ENCODE results near the gene LIMA1.
"Not testable (repeated sequence)": the region's sequence is repeated elsewhere in the genome, so short reads cannot be mapped to it uniquely, and the experiment has no call there.

The LIMA1 gene

DNA sequence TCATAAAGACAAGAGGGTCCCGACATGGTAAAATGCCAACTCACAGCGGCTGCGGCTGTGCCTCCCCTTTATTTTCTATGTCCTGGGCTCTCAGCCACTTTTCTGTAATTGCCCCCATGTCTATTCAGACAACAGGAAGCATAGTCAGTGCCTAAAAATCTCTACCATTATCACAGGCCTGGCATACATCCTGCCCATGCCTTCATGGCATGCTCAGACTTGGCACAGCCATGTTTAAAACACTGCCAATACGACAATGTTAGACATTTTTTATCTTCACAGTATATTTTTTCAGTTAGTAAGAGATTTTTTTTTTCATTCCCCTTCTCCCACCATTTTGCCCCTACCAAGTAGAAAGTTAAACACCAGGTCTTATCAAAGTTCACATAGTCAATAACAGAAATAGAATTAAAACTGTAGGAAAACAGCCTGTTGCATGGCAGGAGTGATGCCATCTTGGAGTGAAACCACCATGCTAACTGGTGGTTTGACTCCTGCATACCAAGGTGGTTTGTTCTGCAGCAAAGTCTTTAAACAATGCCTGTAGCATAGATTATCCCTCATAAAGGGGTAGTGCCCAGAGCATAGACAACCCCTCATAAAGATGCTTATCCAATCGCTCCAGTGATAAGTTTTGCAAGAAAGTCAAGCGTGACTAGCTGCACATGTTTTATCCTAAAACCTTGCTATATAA lies 97.2 kb downstream of the LIMA1 start:
- DNase-seq (ENCODE audit: low read depth) = no peak

DNA sequence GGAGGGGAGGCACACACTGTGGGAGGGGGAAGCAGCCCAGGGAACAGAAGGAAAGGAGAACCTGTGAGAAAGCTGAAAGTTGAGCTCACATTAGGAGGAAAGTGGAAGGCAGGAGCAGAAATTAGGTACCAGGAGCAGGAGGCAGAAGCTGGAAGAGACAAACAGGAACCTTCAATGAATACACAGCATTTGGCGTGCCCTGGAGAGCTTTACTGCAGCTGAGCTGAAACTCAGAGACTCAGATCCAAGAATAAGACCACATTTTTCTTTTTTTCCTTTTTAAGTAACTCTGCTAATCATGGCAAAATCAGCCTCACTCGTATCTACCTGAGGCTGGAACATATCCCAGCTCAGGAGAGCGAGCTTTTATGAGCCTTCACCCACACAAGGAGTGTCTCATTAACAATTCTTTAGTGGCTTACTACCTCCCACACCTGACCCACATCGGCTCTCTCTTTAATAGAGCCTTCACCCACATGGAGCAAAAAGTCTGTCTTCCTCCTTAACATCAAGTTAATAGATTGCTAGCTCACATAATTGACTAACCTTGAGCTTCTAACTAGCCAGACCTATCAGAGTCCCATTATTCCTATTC lies 97.9 kb downstream of the LIMA1 start:
- DNase-seq (ENCODE audit: low read depth) = no peak

DNA sequence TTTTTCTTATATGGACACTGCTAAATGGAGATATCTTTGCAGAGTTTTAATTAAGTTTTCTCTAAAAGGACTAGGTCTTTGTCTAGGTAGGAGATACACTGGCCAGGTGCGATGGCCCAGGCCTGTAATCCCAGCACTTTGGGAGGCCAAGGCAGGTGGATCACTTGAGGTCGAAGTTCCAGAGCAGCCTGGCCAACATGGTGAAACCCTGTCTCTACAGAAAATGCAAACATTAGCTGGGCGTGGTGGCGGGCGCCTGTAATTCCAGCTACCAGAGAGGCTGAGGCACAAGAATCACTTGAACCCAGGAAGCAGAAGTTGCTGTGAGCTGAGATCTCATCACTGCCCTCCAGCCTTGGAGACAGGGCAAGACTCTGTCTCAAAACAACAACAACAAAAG lies 99.1 kb downstream of the LIMA1 start:
- no peak for DNase-seq (ENCODE audit: low read depth)

DNA sequence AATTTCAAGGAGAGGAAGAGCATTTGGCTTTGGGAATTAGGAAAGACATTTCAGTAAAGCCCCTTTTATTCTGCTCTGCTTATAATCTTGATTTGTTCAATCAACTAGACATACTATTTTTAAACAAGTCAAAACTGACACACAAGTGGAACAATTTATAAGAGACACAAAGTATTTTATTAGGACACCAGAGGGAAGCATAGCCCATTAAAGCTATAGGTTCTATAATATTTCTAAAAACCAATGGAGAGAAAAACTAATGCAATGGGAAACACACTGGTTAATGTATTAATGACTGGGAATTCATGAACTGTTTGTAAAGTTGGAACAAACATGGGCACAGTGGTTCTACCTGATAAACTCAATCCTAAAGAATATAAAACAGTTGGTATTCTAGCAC lies 100.9 kb downstream of the LIMA1 start:
- DNase-seq (ENCODE audit: low read depth) = no peak

DNA sequence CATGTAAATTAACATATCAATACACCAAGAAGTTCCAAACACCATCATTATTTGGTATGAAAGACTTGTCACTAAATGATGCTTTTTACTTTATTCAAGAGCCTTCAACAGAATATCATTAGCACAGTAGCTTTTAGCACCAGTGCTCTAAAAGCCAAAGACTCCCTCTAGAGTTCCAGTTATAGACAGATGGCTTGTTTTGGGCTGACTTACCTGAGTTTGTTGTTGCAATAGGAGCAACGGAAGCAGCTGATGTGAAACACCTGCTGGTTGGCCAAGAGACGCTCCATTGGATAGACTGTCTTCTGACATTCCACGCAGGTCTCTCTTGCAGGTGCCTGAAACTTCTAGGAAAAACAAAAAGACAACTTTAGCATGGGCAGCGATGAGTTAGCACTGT lies 101.6 kb downstream of the LIMA1 start:
- DNase-seq (ENCODE audit: low read depth) = no peak

DNA sequence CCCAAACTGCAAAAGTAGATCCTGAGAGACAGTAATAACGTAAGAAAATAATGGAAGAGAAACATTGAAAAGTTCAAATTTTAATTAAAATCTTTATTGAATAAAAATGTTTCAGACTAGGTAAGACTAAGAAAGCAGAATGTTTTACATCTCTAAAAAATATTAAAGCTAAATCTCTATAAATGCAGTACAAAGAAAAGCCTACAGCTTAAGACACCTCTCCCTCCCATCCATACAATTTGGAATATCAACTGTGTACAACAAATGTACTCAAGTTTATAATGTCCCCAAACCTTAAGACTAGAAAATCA lies 107.6 kb downstream of the LIMA1 start:
- no peak for DNase-seq (ENCODE audit: low read depth)

DNA sequence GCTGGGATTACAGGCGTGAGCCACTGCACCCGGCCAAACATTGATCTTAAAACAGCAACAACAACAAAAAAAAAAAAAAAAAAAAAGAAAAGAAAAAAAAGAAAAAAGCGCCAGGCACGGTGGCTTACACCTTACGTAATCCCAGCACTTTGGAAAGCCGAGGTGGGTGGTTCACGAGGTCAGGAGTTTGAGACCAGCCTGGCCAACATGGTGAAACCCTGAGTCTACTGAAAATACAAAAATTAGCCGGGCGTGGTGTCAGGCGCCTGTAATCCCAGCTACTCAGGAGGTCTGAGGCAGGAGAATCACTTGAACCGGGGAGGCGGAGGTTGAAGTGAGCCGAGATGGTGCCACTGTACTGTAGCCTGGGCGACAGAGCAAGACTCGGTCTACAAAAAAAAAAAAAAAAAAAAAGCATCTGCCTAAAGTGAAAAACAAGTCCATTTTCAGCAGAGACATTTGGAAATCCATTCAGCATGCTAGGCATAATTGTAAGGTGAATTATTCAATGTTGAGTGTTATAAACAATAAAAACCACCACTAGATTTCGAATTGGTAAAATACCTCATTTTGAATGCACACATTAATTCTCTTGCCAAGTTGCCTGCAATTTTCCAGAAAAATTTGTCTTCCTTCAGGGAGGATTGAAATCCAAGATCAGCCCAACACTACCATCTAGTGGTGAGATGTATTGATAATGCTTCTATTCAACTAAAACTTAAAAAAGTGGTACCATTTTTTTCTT lies 108.2 kb downstream of the LIMA1 start:
- no peak for DNase-seq (ENCODE audit: low read depth)

DNA sequence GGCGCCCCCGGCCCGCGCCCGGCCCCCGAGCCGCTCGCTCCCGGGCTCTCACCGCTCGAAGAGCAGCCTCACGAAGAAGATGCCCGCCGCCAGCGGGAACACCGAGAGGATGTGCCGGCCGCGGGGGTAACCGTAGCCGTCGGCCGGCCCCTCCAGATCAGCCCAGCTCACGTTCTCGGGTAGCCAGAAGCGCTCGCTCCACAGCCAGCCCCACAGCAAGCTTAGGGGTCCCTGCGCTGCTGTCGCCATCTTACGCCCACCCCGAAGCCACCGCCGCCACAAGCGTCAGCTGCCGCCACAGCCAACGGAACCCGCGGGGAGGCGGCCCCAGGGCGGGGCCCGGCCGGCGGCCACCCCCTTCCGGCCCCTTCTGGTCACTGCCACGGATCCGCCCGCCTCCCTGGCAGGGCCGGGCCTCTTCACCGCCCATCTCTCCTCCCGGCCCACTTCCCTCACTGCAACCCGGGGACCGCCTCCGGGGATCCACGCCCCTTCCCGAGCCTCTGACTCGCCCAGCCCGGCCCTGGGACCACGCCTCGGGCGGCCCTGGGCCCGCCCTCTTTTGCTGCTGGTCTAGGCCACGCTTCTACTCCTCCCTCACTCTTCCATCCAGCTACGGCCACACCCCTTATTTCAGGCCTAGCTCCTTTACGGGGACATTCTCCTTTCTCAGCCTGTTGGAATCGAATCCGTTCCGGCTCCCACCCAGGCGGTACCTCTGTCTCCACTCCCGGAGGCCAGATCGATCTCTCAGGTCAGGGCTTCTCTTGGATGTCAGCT lies 116.1 kb downstream of the LIMA1 start, which contains the start of gene CERS5:
Gene CERS5 (minus strand): TSS at position 321 of the 780 bp plus-strand sequence. CDS start 72 bp downstream, at position 249.
- peak; percentile 92 for DNase-seq (ENCODE audit: low read depth)

DNA sequence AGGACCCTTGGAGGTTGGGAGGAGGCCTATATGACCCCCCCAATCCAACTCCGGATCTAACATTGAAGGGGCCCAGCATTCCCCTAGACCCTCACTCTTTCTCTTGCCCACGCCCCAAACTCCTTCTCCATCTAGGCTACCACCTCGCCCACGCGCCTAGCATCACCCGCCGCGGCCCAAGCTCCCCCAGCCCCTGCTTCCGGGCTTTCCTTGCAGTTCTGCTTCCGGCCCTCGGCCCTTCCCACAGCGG lies 116.6 kb downstream of the LIMA1 start:
- peak; percentile 19 for DNase-seq (ENCODE audit: low read depth)

DNA sequence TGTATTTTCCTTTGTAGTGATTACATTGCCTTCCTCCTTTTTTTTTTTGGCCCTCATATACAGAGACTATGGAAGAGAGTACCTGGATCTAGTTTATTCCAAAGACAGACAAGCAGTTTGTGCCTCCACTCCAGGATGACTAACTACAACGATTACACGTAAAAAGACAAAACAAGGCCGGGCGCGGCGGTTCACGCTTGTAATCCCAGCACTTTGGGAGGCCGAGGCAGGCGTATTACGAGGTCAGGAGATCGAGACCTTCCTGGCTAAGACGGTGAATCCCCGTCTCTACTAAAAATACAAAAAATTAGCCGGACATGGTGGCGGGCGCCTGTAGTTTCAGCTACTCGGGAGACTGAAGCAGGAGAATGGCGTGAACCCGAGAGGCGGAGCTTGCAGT lies 118.4 kb downstream of the LIMA1 start:
- DNase-seq (ENCODE audit: low read depth) = no peak

DNA sequence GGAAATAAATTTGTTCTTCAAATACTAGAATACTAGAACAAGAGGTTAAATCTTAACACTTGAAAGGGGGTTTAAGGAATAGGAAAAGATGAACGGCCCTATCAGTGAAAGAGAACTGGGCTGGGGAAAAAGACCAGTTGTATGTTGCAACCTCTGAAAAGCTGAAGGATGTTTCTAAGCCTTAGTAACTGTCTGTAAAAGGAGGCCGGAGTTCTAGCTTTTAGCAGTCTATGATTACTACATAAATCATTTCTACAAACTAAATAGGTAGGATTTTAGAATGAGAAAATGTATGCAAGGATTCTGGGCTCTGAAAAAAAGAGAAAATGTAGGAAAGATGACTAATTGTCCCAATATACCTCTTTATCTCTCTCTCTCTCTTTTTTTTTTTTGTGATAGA lies 121.1 kb downstream of the LIMA1 start:
- DNase-seq (ENCODE audit: low read depth) = no peak

DNA sequence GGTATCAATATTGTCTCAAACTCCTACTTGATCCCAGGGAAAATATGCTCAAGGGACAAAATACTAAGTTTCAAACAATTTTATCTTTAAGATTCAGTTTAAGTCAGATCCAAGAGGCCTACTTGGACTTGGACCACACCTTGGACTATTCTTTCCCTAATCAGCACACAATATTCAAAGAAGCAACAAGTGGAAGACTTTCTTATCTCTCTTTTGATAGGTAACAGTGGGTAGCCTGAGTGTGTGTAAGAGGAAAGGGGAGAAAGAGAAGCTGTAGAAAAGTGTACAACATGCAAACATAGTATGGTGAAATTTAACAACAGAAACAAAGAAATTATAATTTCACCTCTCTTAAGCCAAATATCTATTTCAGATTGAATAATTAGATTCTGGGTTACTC lies 122.7 kb downstream of the LIMA1 start:
- no peak for DNase-seq (ENCODE audit: low read depth)

DNA sequence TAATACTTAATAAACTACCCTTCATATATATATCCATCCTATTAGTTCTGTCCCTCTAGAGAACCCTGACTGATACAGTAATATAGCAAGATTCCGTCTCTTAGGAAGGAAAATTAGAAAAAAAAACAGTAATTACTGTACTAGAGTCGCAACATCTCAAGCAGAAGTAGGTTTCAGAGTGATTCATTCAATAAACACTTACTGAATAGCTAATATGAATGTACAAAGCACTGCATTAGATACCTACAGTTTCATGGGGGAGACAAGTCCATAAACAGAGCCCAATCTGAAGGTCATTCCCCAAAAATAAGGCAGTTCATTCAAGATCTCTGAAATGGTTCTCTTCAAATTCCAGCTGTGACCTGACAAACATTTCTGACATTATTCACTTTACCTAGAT lies 126.1 kb downstream of the LIMA1 start:
- DNase-seq (ENCODE audit: low read depth) = no peak

DNA sequence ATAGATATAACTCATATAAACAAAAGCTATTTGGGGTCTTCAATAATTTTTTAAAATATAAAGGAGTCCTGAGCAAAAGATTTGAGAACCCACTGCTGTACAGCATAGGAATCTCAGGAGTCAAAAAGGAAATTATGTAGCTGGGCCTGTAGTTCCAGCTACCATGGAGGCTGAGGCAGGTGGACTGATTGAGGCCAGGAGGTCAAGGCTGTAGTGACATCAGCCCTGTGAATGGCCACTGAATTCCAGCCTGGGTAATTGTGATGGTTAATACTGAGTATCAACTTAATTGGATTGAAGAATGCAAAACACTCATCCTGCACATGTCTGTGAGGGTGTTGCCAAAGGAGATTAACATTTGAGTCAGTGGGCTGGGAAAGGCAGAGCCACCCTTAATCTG lies 126.7 kb downstream of the LIMA1 start:
- DNase-seq (ENCODE audit: low read depth) = no peak

DNA sequence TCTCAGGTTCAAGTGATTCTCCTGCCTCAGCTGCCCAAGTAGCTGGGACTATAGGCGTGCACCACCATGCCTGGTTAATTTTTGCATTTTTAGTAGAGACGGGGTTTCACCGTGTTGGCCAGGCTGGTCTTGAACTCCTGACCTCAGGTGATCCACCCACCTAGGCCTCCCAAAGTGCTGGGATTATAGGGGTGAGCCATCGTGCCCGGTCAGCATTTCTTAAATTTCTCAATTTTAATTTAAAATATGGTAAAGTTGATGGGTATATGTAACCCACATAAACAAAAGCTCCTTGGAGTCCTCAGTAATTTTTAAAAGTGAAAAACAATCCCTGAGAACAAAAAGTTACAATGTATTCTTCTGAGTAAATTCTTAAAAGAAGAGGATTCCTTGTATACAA lies 128.4 kb downstream of the LIMA1 start:
- not testable (repeated sequence) for DNase-seq (ENCODE audit: low read depth)

DNA sequence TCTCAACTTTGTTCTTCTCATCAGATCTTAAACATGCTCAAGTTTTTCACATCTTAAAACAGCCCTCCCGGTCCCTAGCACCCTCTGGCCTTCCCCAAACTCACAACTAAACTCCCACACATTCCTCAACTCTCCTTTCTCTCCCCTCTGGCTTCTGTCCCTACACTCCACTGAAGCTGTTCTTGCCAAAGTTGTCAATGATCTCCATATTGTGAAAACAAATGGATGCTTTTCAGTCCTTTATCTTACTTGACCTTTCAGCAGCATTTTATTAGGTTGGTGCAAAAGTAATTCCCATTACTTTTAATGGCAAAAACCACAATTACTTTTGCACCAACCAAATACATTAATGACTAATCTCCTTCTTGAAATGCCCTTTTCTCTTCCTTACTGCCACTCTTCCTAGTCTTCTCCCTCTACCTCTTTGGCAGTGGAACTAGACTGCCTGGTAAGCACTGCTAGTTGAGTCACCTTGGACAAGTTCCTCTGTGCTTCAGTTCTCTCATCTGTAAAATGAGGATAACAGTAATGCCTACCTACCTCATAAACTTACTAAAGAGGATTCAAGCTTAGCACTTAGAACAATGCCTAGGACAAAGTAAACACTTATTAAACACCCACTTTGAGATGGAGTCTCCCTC lies 132.2 kb downstream of the LIMA1 start:
- no peak for DNase-seq (ENCODE audit: low read depth)

DNA sequence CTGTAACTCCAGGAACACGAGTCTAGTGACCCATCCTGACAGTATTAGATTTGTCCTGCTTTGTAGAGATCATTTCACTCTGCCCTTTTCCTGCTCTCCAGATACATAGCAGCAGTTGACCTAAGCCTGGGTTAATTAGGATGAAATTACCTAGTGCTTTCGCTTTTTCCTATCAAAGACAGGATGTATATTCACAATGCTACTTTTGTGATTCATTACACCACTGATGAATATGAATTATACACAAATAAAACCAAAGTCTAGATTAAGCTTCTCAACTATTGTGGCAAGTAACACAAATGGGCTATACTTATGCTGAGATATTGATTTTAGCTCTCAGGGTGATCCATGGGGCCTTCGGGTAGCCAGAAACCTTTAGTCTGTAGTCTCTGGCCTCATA lies 134.0 kb downstream of the LIMA1 start:
- no peak for DNase-seq (ENCODE audit: low read depth)

DNA sequence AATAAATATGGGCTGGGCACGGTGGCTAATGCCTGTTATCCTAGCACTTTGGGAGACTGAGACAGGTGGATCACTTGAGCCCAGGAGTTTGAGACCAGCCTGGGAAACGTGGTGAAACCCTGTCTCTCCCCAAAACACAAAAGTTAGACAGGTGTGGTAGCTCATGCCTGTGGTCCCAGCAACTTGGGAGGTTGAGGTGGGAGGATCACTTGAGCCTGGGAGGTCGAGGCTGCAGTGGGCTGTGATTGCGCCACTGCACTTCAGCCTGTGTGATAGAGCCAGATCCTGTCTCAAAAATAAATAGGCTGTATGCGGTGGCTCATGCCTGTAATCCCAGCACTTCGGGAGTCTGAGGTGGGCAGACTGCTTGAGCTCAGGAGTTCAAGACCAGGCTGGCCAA lies 135.3 kb downstream of the LIMA1 start:
- DNase-seq (ENCODE audit: low read depth) = not testable (repeated sequence)

DNA sequence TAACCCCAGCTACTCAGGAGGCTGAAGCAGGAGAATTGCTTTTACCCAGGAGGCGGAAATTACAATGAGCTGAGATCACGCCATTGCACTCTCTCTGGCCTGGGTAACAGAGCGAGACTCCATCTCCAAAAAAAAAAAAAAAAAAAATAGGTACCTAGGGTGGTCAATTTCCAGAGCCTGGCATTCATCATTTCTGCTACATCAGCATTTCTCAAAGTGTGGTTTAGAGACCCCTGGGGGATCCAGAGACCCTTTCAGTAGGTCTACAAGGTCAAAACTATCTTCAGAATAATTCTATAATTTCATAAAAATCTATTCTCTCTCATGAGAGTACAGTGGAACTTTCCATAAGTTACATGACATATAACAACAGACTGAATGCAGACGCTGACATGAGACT lies 136.0 kb downstream of the LIMA1 start:
- no peak for DNase-seq (ENCODE audit: low read depth)

DNA sequence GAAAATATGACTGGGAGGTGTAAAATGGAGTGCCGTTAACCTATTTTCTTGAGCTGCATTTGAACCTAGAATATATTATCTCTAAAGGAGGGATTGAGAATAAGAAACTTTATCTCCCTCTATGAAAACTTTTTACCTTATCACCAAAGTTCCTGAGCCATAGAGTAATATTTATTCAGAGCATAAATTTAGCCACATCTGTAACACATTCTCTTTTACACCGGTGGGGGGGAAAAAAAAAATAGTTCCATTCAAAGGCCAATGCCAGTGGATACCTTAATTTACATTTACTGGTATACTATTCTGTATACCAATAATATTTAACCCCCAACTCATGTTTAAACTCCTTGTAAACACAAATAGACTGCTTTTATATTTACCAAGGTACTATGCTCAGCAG lies 137.9 kb downstream of the LIMA1 start:
- no peak for DNase-seq (ENCODE audit: low read depth)

DNA sequence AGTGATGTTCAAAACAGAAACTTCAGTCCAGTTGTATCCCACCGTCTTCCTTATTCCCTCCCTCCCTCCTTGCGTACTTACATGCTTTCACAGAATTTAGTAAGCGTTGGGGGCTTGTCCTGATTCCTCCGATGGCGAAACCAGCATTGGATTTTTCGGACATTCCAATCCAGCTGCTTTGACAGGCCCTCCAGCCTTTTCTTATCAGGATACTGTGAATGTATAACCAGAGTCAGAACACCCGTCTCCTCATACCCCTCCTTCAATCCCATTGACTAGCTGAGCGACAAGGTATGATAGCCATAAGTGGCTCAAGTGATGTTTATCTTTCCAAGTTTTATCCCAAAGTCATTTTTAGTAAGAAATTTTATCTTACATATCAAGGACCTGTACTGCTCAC lies 140.3 kb downstream of the LIMA1 start:
- no peak for DNase-seq (ENCODE audit: low read depth)

DNA sequence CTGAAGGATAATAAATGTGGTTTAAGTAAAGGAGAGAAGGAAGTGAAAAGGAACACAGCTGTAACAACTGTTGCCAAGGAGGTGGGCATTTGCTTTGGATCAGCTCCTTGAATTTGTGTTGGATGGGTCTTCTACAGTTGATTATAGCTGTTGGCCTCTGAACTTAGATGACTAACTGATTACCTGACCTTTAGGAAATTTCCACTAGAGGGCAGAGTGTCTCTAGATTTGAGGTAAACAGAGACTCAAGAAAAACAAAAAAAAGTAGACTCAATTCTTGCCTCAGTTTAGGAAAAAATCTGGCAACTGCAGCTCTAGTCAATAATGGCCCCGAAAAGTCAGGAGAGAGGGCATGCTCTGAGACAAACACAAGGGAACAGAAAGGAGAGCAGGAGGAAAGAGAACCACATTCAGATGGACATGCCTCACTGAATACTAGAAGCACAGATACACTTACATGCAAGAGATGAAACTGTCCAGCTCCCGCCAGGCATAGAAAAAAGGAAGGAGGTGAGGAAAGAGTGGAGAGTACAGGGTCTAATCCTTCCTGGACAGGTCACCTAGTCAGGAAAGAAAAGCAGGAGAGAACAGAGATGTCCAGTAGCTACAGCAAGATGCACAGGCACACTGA lies 150.7 kb downstream of the LIMA1 start:
- DNase-seq (ENCODE audit: low read depth) = no peak
